Left ventricle myocardium inferior (tissue), 1 donor: Measurements from ENCODE around the gene DHDH. TPM values are rescaled to one million over a fixed set of nuclear protein-coding genes. Genes with fewer than 3 reads are reported as not detected.
"Not testable (repeated sequence)": the region's sequence is repeated elsewhere in the genome, so short reads cannot be mapped to it uniquely, and the experiment has no call there.

ENCODE experiments used
- DNase-seq: peaks from one replicate; pipeline ENCODE4 v3.0.0-alpha.2; 2020
- H3K27ac ChIP-seq: fragments of 200-600 bp; replicated peaks from 2 replicates; pipeline ENCODE4 v1.8.0; 2021
- H3K27me3 ChIP-seq: fragments of 200-600 bp; 2 replicates; pipeline ENCODE4 v1.8.0; 2021; ENCODE audit warnings: low read depth
- H3K36me3 ChIP-seq: fragments of 200-600 bp; 2 replicates; pipeline ENCODE4 v1.8.0; 2021
- H3K4me1 ChIP-seq: fragments of 200-600 bp; 2 replicates; pipeline ENCODE4 v1.8.0; 2021
- H3K4me3 ChIP-seq: fragments of 200-600 bp; 2 replicates; pipeline ENCODE4 v1.8.0; 2021; ENCODE audit warnings: mild to moderate bottlenecking, moderate library complexity
- H3K9me3 ChIP-seq: fragments of 200-600 bp; replicated peaks from 2 replicates; pipeline ENCODE4 v1.8.0; 2021
- intact Hi-C: fragments of 100-400 bp; cut with micrococcal nuclease; formaldehyde crosslinking; loops from one replicate; pipeline ENCODE4 v1.11.0; 2022
- total RNA-seq: library from RNA; stranded (reverse); fragmentation: NEBNext Ultra II Directional; extraction: Animal tissue kit (Norgen Biotek cat#: 25700); gene quantifications from one replicate; pipeline ENCODE4 v1.2.1, GENCODE V29; 2021
- TF ChIP-seq, protein P1 (sequence below): fragments of 200-600 bp; IDR thresholded peaks from 2 replicates; pipeline ENCODE4 v1.8.0; 2021; ENCODE audit warnings: antibody characterized with exemption, mild to moderate bottlenecking, borderline replicate concordance
- donor health status: DM: no; HTN: yes; CAD: no; lungs with severe emphysema.

DHDH gene
- total RNA-seq, 1 donor from 2014 or later = not detected

DNA sequence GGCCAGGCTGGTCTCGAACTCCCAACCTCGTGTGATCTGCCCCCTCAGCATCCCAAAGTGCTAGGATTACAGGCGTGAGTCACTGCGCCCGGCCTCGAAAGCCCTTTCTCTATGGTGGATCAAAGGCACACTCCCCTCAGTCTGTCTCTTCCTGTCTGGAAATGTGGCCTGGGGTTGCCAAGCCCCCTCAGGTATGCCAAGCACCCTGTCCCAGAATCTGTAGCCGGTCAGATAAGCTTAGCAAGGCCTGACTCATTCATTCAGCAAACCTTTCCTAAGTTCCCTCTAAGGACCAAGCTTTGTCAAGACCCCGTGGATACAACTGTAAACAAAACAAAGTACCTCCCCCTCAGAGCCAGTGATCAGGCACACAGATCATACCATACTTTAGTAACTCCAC lies 19.3 kb upstream of the DHDH start:
- no peak overlapping the region for H3K4me3 ChIP-seq
- DNase-seq = no peak
- intact Hi-C loops = no loop called here
- no peaks in the 10 kb centered on the region for H3K27me3 ChIP-seq
- H3K27ac ChIP-seq = no peak overlapping the region
- TF ChIP-seq, protein P1, sequence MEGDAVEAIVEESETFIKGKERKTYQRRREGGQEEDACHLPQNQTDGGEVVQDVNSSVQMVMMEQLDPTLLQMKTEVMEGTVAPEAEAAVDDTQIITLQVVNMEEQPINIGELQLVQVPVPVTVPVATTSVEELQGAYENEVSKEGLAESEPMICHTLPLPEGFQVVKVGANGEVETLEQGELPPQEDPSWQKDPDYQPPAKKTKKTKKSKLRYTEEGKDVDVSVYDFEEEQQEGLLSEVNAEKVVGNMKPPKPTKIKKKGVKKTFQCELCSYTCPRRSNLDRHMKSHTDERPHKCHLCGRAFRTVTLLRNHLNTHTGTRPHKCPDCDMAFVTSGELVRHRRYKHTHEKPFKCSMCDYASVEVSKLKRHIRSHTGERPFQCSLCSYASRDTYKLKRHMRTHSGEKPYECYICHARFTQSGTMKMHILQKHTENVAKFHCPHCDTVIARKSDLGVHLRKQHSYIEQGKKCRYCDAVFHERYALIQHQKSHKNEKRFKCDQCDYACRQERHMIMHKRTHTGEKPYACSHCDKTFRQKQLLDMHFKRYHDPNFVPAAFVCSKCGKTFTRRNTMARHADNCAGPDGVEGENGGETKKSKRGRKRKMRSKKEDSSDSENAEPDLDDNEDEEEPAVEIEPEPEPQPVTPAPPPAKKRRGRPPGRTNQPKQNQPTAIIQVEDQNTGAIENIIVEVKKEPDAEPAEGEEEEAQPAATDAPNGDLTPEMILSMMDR = no peak
- H3K36me3 ChIP-seq = peaks cover 99% of the 10 kb centered on the region
- peaks cover 20% of the 10 kb centered on the region for H3K4me1 ChIP-seq
- no peaks in the 10 kb centered on the region for H3K9me3 ChIP-seq

DNA sequence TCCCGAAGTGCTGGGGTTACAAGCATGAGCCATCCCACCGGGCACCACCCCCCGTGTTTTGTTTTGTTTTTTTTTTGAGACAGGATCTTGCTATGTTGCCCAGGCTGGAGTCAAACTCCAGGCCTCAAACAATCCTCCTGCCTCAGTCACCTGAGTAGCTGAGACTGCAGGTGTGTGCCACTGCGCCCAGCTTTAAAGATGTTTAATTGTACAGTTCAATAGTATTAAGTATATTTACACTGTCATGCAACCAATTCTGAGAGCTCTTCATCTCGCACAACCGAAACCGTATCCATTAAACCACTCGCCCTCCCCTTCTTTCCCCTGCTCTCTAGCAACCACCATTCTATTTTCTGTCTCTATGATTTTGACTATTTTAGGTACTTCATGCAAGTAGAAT lies 17.7 kb upstream of the DHDH start:
- DNase-seq = no peak
- no peaks in the 10 kb centered on the region for H3K9me3 ChIP-seq
- TF ChIP-seq, protein P1 = no peak
- intact Hi-C loops = no loop called here
- H3K4me3 ChIP-seq = no peak overlapping the region
- H3K27me3 ChIP-seq = no peaks in the 10 kb centered on the region
- peaks cover 7% of the 10 kb centered on the region for H3K4me1 ChIP-seq
- no peak overlapping the region for H3K27ac ChIP-seq
- H3K36me3 ChIP-seq = peaks cover 97% of the 10 kb centered on the region

GRCh38 chr19:48918071-48918470 lies 15.4 kb upstream of the DHDH start:
- H3K9me3 ChIP-seq = no peaks in the 10 kb centered on the region
- peaks cover 92% of the 10 kb centered on the region for H3K36me3 ChIP-seq
- intact Hi-C loops = no loop called here
- H3K4me3 ChIP-seq = no peak overlapping the region
- H3K27ac ChIP-seq = no peak overlapping the region
- peaks cover 6% of the 10 kb centered on the region for H3K4me1 ChIP-seq
- H3K27me3 ChIP-seq = no peaks in the 10 kb centered on the region
- no peak for DNase-seq
- TF ChIP-seq, protein P1 = no peak

DNA sequence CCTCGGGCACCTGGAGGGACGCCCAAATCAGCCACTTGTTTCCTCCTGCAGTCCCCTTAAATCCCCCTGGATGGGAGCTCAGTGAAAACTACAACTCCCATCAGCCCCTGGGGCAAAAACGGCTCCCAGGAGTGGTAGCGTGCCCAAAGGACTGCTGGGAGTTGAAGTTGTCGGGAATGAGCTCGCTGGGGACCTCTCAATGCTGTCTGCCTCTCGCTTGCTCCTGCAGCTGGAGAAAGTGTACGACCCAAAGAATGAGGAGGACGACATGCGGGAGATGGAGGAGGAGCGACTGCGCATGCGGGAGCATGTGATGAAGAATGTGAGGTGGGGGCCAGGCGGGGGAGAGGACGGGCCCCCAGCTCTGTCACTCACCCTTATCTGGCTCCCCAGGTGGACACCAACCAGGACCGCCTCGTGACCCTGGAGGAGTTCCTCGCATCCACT lies 14.7 kb upstream of the DHDH start:
- DNase-seq = no peak
- H3K9me3 ChIP-seq = no peaks in the 10 kb centered on the region
- H3K36me3 ChIP-seq = peaks cover 85% of the 10 kb centered on the region
- no peaks in the 10 kb centered on the region for H3K27me3 ChIP-seq
- no peak overlapping the region for H3K27ac ChIP-seq
- intact Hi-C loops = no loop called here
- H3K4me3 ChIP-seq = no peak overlapping the region
- TF ChIP-seq, protein P1 = no peak
- no peaks in the 10 kb centered on the region for H3K4me1 ChIP-seq

- not testable (repeated sequence) for DNase-seq, H3K4me1 ChIP-seq, H3K27ac ChIP-seq
These were observed 14.2 kb upstream of the DHDH start for GRCh38 chr19:48919271-48919670.

DNA sequence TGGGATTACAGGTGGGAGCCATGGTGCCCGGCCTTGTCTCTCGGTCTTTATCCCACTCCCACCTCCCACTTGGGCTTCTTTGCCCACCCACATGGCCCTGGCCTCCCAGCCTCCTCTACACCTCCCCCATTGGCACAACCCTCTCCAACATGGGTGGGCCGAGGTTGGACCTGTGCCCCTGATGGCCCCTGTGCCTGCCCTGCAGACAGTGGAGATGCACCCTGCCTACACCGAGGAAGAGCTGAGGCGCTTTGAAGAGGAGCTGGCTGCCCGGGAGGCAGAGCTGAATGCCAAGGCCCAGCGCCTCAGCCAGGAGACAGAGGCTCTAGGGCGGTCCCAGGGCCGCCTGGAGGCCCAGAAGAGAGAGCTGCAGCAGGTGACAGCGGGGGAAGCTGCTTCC lies 12.6 kb upstream of the DHDH start:
- Histone ChIP-seq H3K4me3 (no peak overlapping the region), H3K36me3 (peaks cover 65% of the 10 kb centered on the region)
- intact Hi-C loops = no loop called here

More at GRCh38 chr19:48919271-48919670, 14.2 kb upstream of the DHDH start:
- H3K9me3 ChIP-seq, H3K4me3 ChIP-seq, intact Hi-C loops, H3K27me3 ChIP-seq: not testable (repeated sequence)
- H3K36me3 ChIP-seq = peaks cover 80% of the 10 kb centered on the region

More for the DNA sequence above, 12.6 kb upstream of the DHDH start:
- no peak overlapping the region for H3K27ac ChIP-seq
- no peaks in the 10 kb centered on the region for H3K9me3 ChIP-seq
- no peak for DNase-seq
- no peaks in the 10 kb centered on the region for H3K4me1 ChIP-seq
- TF ChIP-seq, protein P1 = no peak
- no peaks in the 10 kb centered on the region for H3K27me3 ChIP-seq
